ENCODE measurements around the gene TEX36. TPM values are rescaled to one million over a fixed set of nuclear protein-coding genes. Genes with fewer than 3 reads are reported as not detected.
A peak's percentile ranks its signal among the peaks of the same experiment; 100 is the strongest.

The TEX36 gene
- total RNA-seq, 2 donors from 2014 or later = not detected

- TF ChIP-seq POLR2A (IDR thresholded peaks at IDR 0.05) (no peak), CTCF (IDR thresholded peaks at IDR 0.05) (no peak)
- 71 to 76% methylated on average over 6 of the region's 6 CpGs for WGBS, 2 donors
- Histone ChIP-seq H3K4me1 (no peaks in the 10 kb centered on the region), H3K27ac (no peak overlapping the region), H3K36me3 (replicated peaks in 1 of 2; ENCODE audit: insufficient read depth in 1 of 2, low read depth in 2 of 2) (no peaks in the 10 kb centered on the region), H3K4me3 (no peak overlapping the region), H3K9me3 (no peaks in the 10 kb centered on the region), H3K27me3 (no peaks in the 10 kb centered on the region)
- DNase-seq (no peak), ATAC-seq (no peak)
- intact Hi-C loops (cut with DNase I) = no loop called here
Measured at GRCh38 chr10:125637496-125637895, 45.5 kb downstream of the TEX36 start.

- H3K4me1 ChIP-seq = no peaks in the 10 kb centered on the region
- H3K36me3 ChIP-seq (replicated peaks in 1 of 2; ENCODE audit: insufficient read depth in 1 of 2, low read depth in 2 of 2) = no peaks in the 10 kb centered on the region
- H3K4me3 ChIP-seq = no peak overlapping the region
- H3K27me3 ChIP-seq = no peaks in the 10 kb centered on the region
- TF ChIP-seq CTCF (IDR thresholded peaks at IDR 0.05) (no peak), POLR2A (IDR thresholded peaks at IDR 0.05) (no peak)
- no peaks in the 10 kb centered on the region for H3K9me3 ChIP-seq
- no peak for ATAC-seq
- intact Hi-C loops (cut with DNase I) = no loop called here
- no peak for DNase-seq
- no peak overlapping the region for H3K27ac ChIP-seq
- 71 to 86% methylated on average over 5 of the region's 5 CpGs for WGBS, 2 donors
Measured at GRCh38 chr10:125634606-125635005, 48.4 kb downstream of the TEX36 start.

GRCh38 chr10:125633517-125633999 is 49.4 kb downstream of the TEX36 start:
- 57 to 60% methylated on average over 13 of the region's 13 CpGs for WGBS, 2 donors
- H3K27me3 ChIP-seq = no peaks in the 10 kb centered on the region
- TF ChIP-seq POLR2A (IDR thresholded peaks at IDR 0.05) = no peak
- no peak for TF ChIP-seq CTCF (IDR thresholded peaks at IDR 0.05)
- H3K4me3 ChIP-seq = no peak overlapping the region
- intact Hi-C loops (cut with DNase I) = no loop called here
- ATAC-seq (no peak), DNase-seq (no peak)
- no peak overlapping the region for H3K27ac ChIP-seq
- H3K9me3 ChIP-seq = no peaks in the 10 kb centered on the region
- no peaks in the 10 kb centered on the region for H3K36me3 ChIP-seq (replicated peaks in 1 of 2; ENCODE audit: insufficient read depth in 1 of 2, low read depth in 2 of 2)
- no peaks in the 10 kb centered on the region for H3K4me1 ChIP-seq

GRCh38 chr10:125631806-125632205 is 51.2 kb downstream of the TEX36 start:
- no peak for ATAC-seq
- Histone ChIP-seq H3K9me3 (no peaks in the 10 kb centered on the region), H3K4me3 (no peak overlapping the region), H3K27me3 (no peaks in the 10 kb centered on the region), H3K4me1 (no peaks in the 10 kb centered on the region), H3K36me3 (replicated peaks in 1 of 2; ENCODE audit: insufficient read depth in 1 of 2, low read depth in 2 of 2) (no peaks in the 10 kb centered on the region), H3K27ac (no peak overlapping the region)
- 74 to 79% methylated on average over 5 of the region's 5 CpGs for WGBS, 2 donors
- TF ChIP-seq POLR2A (IDR thresholded peaks at IDR 0.05) = no peak
- TF ChIP-seq CTCF (IDR thresholded peaks at IDR 0.05) = no peak
- DNase-seq = no peak
- intact Hi-C loops (cut with DNase I) = no loop called here

GRCh38 chr10:125629758-125630376 is 53.1 kb downstream of the TEX36 start:
- ATAC-seq (peak; percentile 60), DNase-seq (peak in 2 of 4 donors; percentile 18 to 33)
- Histone ChIP-seq H3K4me3 (no peak overlapping the region), H3K27ac (no peak overlapping the region), H3K9me3 (no peaks in the 10 kb centered on the region), H3K4me1 (peaks cover 4% of the 10 kb centered on the region), H3K36me3 (replicated peaks in 1 of 2; ENCODE audit: insufficient read depth in 1 of 2, low read depth in 2 of 2) (no peaks in the 10 kb centered on the region), H3K27me3 (no peaks in the 10 kb centered on the region)
- TF ChIP-seq POLR2A (IDR thresholded peaks at IDR 0.05) (no peak), CTCF (IDR thresholded peaks at IDR 0.05) (peak in 5 of 7 experiments; percentile 28 to 64 (median 55))
- WGBS, 2 donors = 68 to 73% methylated on average over 3 of the region's 3 CpGs
- intact Hi-C loops (cut with DNase I) = no loop called here

All from body of pancreas (tissue), 4 donors.